H1 (cell line): ENCODE data around the gene HPS5. TPM values are rescaled to one million over a fixed set of nuclear protein-coding genes. Genes with fewer than 3 reads are reported as not detected.

Experiments used
- CTCF ChIA-PET: fragments of 300-600 bp; sonication (Branson Sonifier 250); formaldehyde crosslinking; loops from one replicate; lab custom pipeline; 2021; ENCODE audit not compliant: partially characterized antibody; lab: Charles Lee
- POLR2A ChIA-PET: fragments of 300-600 bp; sonication (Branson Sonifier 250); formaldehyde crosslinking; loops from one replicate; lab custom pipeline; 2021; ENCODE audit warnings: inconsistent platforms; ENCODE audit not compliant: partially characterized antibody; lab: Charles Lee
- DNase-seq, 2 experiments: peaks; one replicate each; pipeline versions ENCODE4 v3.0.0 to v3.0.0-alpha.2; 2010 to 2022; ENCODE audit warnings: low spot score in 2 of 2, low read depth in 1 of 2, mixed read lengths in 1 of 2
- FAIRE-seq: peaks from 2 replicates; lab custom pipeline; 2011; peaks lifted over from hg19 to GRCh38; lab: Jason Lieb, UNC
- H2AFZ ChIP-seq: 2 replicates; pipeline ENCODE4 v1.8.1; 2012; ENCODE audit warnings: low read length, inconsistent platforms
- H2AK5ac ChIP-seq: 2 replicates; pipeline ENCODE4 v1.6.1; 2013; ENCODE audit warnings: low read depth, low read length
- H2BK120ac ChIP-seq: replicated peaks from 2 replicates; pipeline ENCODE3; 2013; ENCODE audit warnings: low read depth, low read length, inconsistent platforms
- H2BK12ac ChIP-seq: 2 replicates; pipeline ENCODE4 v1.6.1; 2013; ENCODE audit warnings: low read depth, low read length
- H2BK15ac ChIP-seq: 2 replicates; pipeline ENCODE4 v1.6.1; 2013; ENCODE audit warnings: low read length
- H2BK20ac ChIP-seq: 2 replicates; pipeline ENCODE4 v1.6.1; 2013; ENCODE audit warnings: low read length
- H2BK5ac ChIP-seq: 2 replicates; pipeline ENCODE4 v1.6.1; 2013; ENCODE audit warnings: low read depth, low read length
- H3K14ac ChIP-seq: 2 replicates; pipeline ENCODE4 v1.6.1; 2013; ENCODE audit warnings: inconsistent platforms; ENCODE audit not compliant: insufficient read length
- H3K18ac ChIP-seq: 2 replicates; pipeline ENCODE4 v1.6.1; 2013; ENCODE audit warnings: low read length; ENCODE audit errors: extremely low read depth
- H3K23ac ChIP-seq: 2 replicates; pipeline ENCODE4 v1.6.1; 2013; ENCODE audit warnings: inconsistent platforms; ENCODE audit not compliant: insufficient read length
- H3K23me2 ChIP-seq: 2 replicates; pipeline ENCODE4 v1.6.1; 2013; ENCODE audit warnings: low read depth, low read length
- H3K27ac ChIP-seq: 2 replicates; pipeline ENCODE4 v1.6.1; 2011; ENCODE audit warnings: low read depth, low read length, inconsistent platforms
- H3K27me3 ChIP-seq, 4 experiments: replicated peaks in 1 of 4; 1 replicate in 1 of 4; 2 replicates in 3 of 4; pipeline versions ENCODE4 v1.6.1 to v1.8.1; 2011 to 2013; ENCODE audit warnings: low read length in 3 of 4, mild to moderate bottlenecking in 3 of 4, inconsistent platforms in 2 of 4, mixed read lengths in 2 of 4, moderate library complexity in 1 of 4; ENCODE audit not compliant: control insufficient read depth in 3 of 4, insufficient read depth in 3 of 4; ENCODE audit errors: extremely low read depth in 1 of 4
- H3K36me3 ChIP-seq, 4 experiments: 2 replicates each; pipeline versions ENCODE4 v1.6.1 to v1.8.1; 2011 to 2013; ENCODE audit warnings: mild to moderate bottlenecking in 4 of 4, low read length in 3 of 4, moderate library complexity in 2 of 4, control low read depth in 1 of 4, inconsistent platforms in 1 of 4; ENCODE audit not compliant: insufficient read depth in 4 of 4, control insufficient read depth in 2 of 4
- H3K4ac ChIP-seq: replicated peaks from 2 replicates; pipeline ENCODE3; 2013; ENCODE audit warnings: low read length, low read depth, mixed read lengths, inconsistent platforms; ENCODE audit not compliant: insufficient read length
- H3K4me1 ChIP-seq, 4 experiments: replicated peaks in 1 of 4; 1 replicate in 1 of 4; 2 replicates in 3 of 4; pipeline versions ENCODE4 v1.6.1 to v1.8.1; 2011 to 2013; ENCODE audit warnings: low read length in 3 of 4, inconsistent platforms in 2 of 4, mixed read lengths in 1 of 4; ENCODE audit not compliant: insufficient read depth in 4 of 4, control insufficient read depth in 3 of 4
- H3K4me2 ChIP-seq, 2 experiments: 2 replicates each; pipeline versions ENCODE4 v1.6.1 to v1.8.1; 2011 to 2013; ENCODE audit warnings: low read depth in 2 of 2, low read length in 2 of 2, control low read depth in 1 of 2, inconsistent platforms in 1 of 2, mild to moderate bottlenecking in 1 of 2; ENCODE audit not compliant: insufficient read depth in 1 of 2
- H3K4me3 ChIP-seq, 4 experiments: fragments of 200-600, 300-600 bp in 1 of 4; sonication (generic), shearing (Covaris generic), sonication (Bioruptor Twin) in 1 of 4; 2 replicates each; pipeline versions ENCODE4 v1.5.1 to v1.8.1; 2011 to 2016; ENCODE audit warnings: low read length in 4 of 4, low read depth in 3 of 4, control low read depth in 2 of 4, inconsistent platforms in 2 of 4, mild to moderate bottlenecking in 2 of 4, mixed read lengths in 1 of 4, moderate library complexity in 1 of 4; ENCODE audit not compliant: insufficient read depth in 2 of 4; ENCODE audit errors: extremely low read depth in 1 of 4
- H3K56ac ChIP-seq: replicated peaks from 2 replicates; pipeline ENCODE3; 2013; ENCODE audit warnings: low read depth, mild to moderate bottlenecking, mixed read lengths, low read length, inconsistent platforms; ENCODE audit not compliant: insufficient read length
- H3K79me1 ChIP-seq: 2 replicates; pipeline ENCODE4 v1.6.1; 2013; ENCODE audit warnings: low read depth, low read length, control low read depth
- H3K79me2 ChIP-seq, 2 experiments: 2 replicates each; pipeline versions ENCODE4 v1.6.1 to v1.8.1; 2012 to 2013; ENCODE audit warnings: low read length in 2 of 2, mild to moderate bottlenecking in 2 of 2, inconsistent platforms in 1 of 2; ENCODE audit not compliant: insufficient read depth in 2 of 2, control insufficient read depth in 1 of 2
- H3K9ac ChIP-seq, 4 experiments: replicated peaks in 1 of 4; 1 replicate in 1 of 4; 2 replicates in 3 of 4; pipeline versions ENCODE4 v1.6.1 to v1.8.1; 2011 to 2013; ENCODE audit warnings: low read depth in 3 of 4, low read length in 3 of 4, control low read depth in 2 of 4, mild to moderate bottlenecking in 2 of 4, moderate library complexity in 2 of 4, inconsistent platforms in 1 of 4; ENCODE audit errors: extremely low read depth in 1 of 4
- H3K9me3 ChIP-seq, 2 experiments: 2 replicates each; pipeline versions ENCODE4 v1.6.1 to v1.8.1; 2012 to 2013; ENCODE audit warnings: mild to moderate bottlenecking in 2 of 2, moderate library complexity in 2 of 2, control low read depth in 1 of 2, inconsistent platforms in 1 of 2, low read depth in 1 of 2, low read length in 1 of 2, mixed read lengths in 1 of 2; ENCODE audit not compliant: insufficient read depth in 2 of 2
- H4K20me1 ChIP-seq, 2 experiments: replicated peaks in 1 of 2; 2 replicates each; pipeline versions ENCODE3 to v1.8.1; 2011 to 2013; ENCODE audit warnings: inconsistent platforms in 2 of 2, low read length in 2 of 2, mild to moderate bottlenecking in 1 of 2; ENCODE audit not compliant: insufficient read depth in 2 of 2, control insufficient read depth in 1 of 2
- H4K5ac ChIP-seq: 2 replicates; pipeline ENCODE4 v1.6.1; 2013; ENCODE audit warnings: low read length, low read depth, mixed read lengths, inconsistent platforms; ENCODE audit not compliant: insufficient read length
- H4K8ac ChIP-seq: 2 replicates; pipeline ENCODE4 v1.8.0; 2013; ENCODE audit warnings: mild to moderate bottlenecking, moderate library complexity, low read length, inconsistent platforms; ENCODE audit not compliant: insufficient read depth; ENCODE audit errors: extremely low read depth
- H4K91ac ChIP-seq: replicated peaks from 2 replicates; pipeline ENCODE3; 2013; ENCODE audit warnings: low read length, mixed read lengths, inconsistent platforms; ENCODE audit not compliant: insufficient read length
- BCL11A ChIP-seq, 2 experiments: IDR thresholded peaks; one replicate each; pipeline ENCODE4 v1.6.1; 2011; ENCODE audit warnings: low read depth in 2 of 2, low read length in 2 of 2, mild to moderate bottlenecking in 2 of 2
- CHD1 ChIP-seq: IDR thresholded peaks from 2 replicates; pipeline ENCODE4 v1.6.1; 2012; ENCODE audit warnings: low read depth, low read length, improper control_type of control experiment
- CREB1 ChIP-seq: IDR thresholded peaks from 2 replicates; pipeline ENCODE4 v1.6.1; 2012; ENCODE audit warnings: inconsistent platforms
- RFX5 ChIP-seq: IDR thresholded peaks from 2 replicates; pipeline ENCODE4 v1.6.1; 2011; ENCODE audit warnings: low read depth, low read length, improper control_type of control experiment, borderline replicate concordance
- SP4 ChIP-seq: IDR thresholded peaks from 2 replicates; pipeline ENCODE4 v1.6.1; 2012; ENCODE audit warnings: low read length, inconsistent platforms
- WGBS, 2 experiments: shearing (Covaris generic) in 1 of 2; methylation state at CpG; one replicate each; pipeline versions ENCODE4 v1.1.6 to v1.1.7; 2013 to 2015; ENCODE audit warnings: low lambda C conversion rate in 2 of 2, mixed read lengths in 2 of 2, inconsistent platforms in 1 of 2, low coverage in 1 of 2, missing lambda C conversion rate in 1 of 2; ENCODE audit not compliant: insufficient replicate concordance in 2 of 2, insufficient coverage in 1 of 2, insufficient read length in 1 of 2; ENCODE audit errors: extremely low coverage in 1 of 2, missing lambda C conversion rate in 1 of 2; 5-methylcytosine and 5-hydroxymethylcytosine counted together
- polyA plus RNA-seq, 7 experiments: library from polyadenylated mRNA; depleted of rRNA in 3 of 7; stranded (reverse) in 5 of 7; unstranded in 2 of 7; fragments of >200 nt in 5 of 7; fragments of 200-250 nt in 2 of 7; gene quantifications; 1 replicate in 5 of 7; 2 replicates in 1 of 7; 4 replicates in 1 of 7; pipeline versions ENCODE4 v1.2.1 to v1.2.3, GENCODE V29; 2011 to 2013; ENCODE audit warnings: missing spikeins in 2 of 7, mixed read lengths in 2 of 7
- total RNA-seq: library from RNA; stranded (reverse); fragmentation: NEBNext Ultra II Directional; extraction: Animal tissue kit (Norgen Biotek cat#: 25700); gene quantifications from 2 replicates; pipeline ENCODE4 v1.2.1, GENCODE V29; 2021
- TF ChIP-seq, protein P1 (sequence below), 3 experiments: IDR thresholded peaks; 1 replicate in 2 of 3; 2 replicates in 1 of 3; pipeline versions ENCODE4 v1.5.1 to v1.6.1; 2011; ENCODE audit warnings: low read length in 3 of 3, mild to moderate bottlenecking in 3 of 3, inconsistent platforms in 2 of 3, low read depth in 1 of 3, moderate library complexity in 1 of 3; ENCODE audit not compliant: insufficient read depth in 1 of 3; ENCODE audit errors: control extremely low read depth in 1 of 3
- TF ChIP-seq, protein P2 (sequence below): IDR thresholded peaks from 2 replicates; pipeline ENCODE4 v1.6.1; 2012; ENCODE audit warnings: inconsistent platforms
- TF ChIP-seq, protein P3 (sequence below): IDR thresholded peaks from 2 replicates; pipeline ENCODE4 v1.6.1; 2011; ENCODE audit warnings: low read length, improper control_type of control experiment

HPS5 gene
- total and polyA plus RNA-seq, 2 of the 8 experiments (the other 6 are each of a cell fraction or from before 2014, with no cell fraction given), result 5.0 to 18.5 TPM

DNA sequence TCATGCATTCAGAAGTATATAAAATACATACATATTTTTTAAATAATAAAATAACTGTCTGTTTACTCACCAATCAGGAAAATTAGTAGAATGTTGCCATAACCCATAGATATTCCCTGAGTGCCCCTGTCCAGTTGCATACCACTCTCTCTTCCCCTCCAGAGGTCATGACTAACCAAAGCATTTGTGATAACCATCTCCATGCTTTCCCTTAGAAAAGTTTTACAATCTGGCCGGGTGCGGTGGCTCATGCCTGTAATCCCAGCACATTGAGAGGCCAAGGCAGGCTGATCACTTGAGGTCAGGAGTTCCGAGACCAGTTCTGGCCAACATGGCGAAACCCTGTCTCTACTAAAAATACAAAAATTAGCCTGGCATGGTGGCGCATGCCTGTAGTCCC lies 39.2 kb upstream of the HPS5 start:
- no peak overlapping the region for H3K4ac ChIP-seq
- ChIA-PET CTCF (interaction anchor here (0.7 kb wide), 1 partner anchor 18 kb away, joined by 3 read pairs; no protein-coding TSS in a partner anchor), POLR2A (no interaction called here)
- no peak overlapping the region for H4K91ac ChIP-seq
- no peak overlapping the region for H3K14ac ChIP-seq
- no peak overlapping the region for H3K4me3 ChIP-seq
- H3K79me1 ChIP-seq, result no peaks in the 10 kb centered on the region
- no peaks in the 10 kb centered on the region for H3K79me2 ChIP-seq
- H2BK12ac ChIP-seq, result no peak overlapping the region
- no peak overlapping the region for H4K5ac ChIP-seq
- no peak overlapping the region for H3K23ac ChIP-seq
- H2BK15ac ChIP-seq, result no peak overlapping the region
- H3K36me3 ChIP-seq, result peaks cover 18 to 76% (median 42%) of the 10 kb centered on the region in 4 experiments
- H3K4me2 ChIP-seq, result no peak overlapping the region
- WGBS, 2 experiments, result 96% methylated on average over 5 of the region's 5 CpGs; no CpG with 5 or more reads in 1 of the 2 experiments
- DNase-seq (no peak), FAIRE-seq (no peak)
- TF ChIP-seq, protein P1, sequence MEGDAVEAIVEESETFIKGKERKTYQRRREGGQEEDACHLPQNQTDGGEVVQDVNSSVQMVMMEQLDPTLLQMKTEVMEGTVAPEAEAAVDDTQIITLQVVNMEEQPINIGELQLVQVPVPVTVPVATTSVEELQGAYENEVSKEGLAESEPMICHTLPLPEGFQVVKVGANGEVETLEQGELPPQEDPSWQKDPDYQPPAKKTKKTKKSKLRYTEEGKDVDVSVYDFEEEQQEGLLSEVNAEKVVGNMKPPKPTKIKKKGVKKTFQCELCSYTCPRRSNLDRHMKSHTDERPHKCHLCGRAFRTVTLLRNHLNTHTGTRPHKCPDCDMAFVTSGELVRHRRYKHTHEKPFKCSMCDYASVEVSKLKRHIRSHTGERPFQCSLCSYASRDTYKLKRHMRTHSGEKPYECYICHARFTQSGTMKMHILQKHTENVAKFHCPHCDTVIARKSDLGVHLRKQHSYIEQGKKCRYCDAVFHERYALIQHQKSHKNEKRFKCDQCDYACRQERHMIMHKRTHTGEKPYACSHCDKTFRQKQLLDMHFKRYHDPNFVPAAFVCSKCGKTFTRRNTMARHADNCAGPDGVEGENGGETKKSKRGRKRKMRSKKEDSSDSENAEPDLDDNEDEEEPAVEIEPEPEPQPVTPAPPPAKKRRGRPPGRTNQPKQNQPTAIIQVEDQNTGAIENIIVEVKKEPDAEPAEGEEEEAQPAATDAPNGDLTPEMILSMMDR (IDR thresholded peaks at IDR 0.05; ENCODE audit: control extremely low read depth in 1 of 3, insufficient read depth in 1 of 3, low read depth in 1 of 3, low read length in 3 of 3), result no peak
- TF ChIP-seq BCL11A (IDR thresholded peaks at IDR 0.05; ENCODE audit: low read depth in 2 of 2, low read length in 2 of 2) (no peak), CREB1 (no peak), RFX5 (no peak), CHD1 (no peak), SP4 (no peak)
- TF ChIP-seq, protein P2, sequence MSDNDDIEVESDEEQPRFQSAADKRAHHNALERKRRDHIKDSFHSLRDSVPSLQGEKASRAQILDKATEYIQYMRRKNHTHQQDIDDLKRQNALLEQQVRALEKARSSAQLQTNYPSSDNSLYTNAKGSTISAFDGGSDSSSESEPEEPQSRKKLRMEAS, result no peak
- TF ChIP-seq, protein P3, sequence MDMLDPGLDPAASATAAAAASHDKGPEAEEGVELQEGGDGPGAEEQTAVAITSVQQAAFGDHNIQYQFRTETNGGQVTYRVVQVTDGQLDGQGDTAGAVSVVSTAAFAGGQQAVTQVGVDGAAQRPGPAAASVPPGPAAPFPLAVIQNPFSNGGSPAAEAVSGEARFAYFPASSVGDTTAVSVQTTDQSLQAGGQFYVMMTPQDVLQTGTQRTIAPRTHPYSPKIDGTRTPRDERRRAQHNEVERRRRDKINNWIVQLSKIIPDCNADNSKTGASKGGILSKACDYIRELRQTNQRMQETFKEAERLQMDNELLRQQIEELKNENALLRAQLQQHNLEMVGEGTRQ, result no peak
- no peak overlapping the region for H4K8ac ChIP-seq
- no peak overlapping the region for H2AFZ ChIP-seq
- no peak overlapping the region for H2BK5ac ChIP-seq
- no peak overlapping the region for H3K18ac ChIP-seq
- no peak overlapping the region for H3K9ac ChIP-seq
- H3K23me2 ChIP-seq, result no peaks in the 10 kb centered on the region
- no peak overlapping the region for H2BK120ac ChIP-seq
- H3K27me3 ChIP-seq, result no peaks in the 10 kb centered on the region
- no peaks in the 10 kb centered on the region for H3K9me3 ChIP-seq
- H2BK20ac ChIP-seq, result no peak overlapping the region
- no peak overlapping the region for H3K27ac ChIP-seq
- peaks cover 0 to 2% of the 10 kb centered on the region in 2 experiments for H4K20me1 ChIP-seq
- H2AK5ac ChIP-seq, result no peak overlapping the region
- no peak overlapping the region for H3K56ac ChIP-seq
- no peaks in the 10 kb centered on the region for H3K4me1 ChIP-seq
